ENCODE data around the gene PARD3B. TPM values are rescaled to one million over a fixed set of nuclear protein-coding genes. Genes with fewer than 3 reads are reported as not detected.

PARD3B gene
- total RNA-seq, 4 donors from 2014 or later = 32.8 to 69.6 (median 47.3) TPM

- no peak for TF ChIP-seq CTCF (IDR thresholded peaks at IDR 0.05; ENCODE audit: low read depth)
Measured at GRCh38 chr2:204680576-204680975, 135.3 kb downstream of the PARD3B start.

- no peak for TF ChIP-seq CTCF (IDR thresholded peaks at IDR 0.05; ENCODE audit: low read depth)
Measured at GRCh38 chr2:204681412-204681811, 136.1 kb downstream of the PARD3B start.

- TF ChIP-seq CTCF (IDR thresholded peaks at IDR 0.05; ENCODE audit: low read depth) = no peak
Measured at GRCh38 chr2:204683384-204683783, 138.1 kb downstream of the PARD3B start.

GRCh38 chr2:204686406-204686805 is 141.1 kb downstream of the PARD3B start:
- TF ChIP-seq CTCF (IDR thresholded peaks at IDR 0.05; ENCODE audit: low read depth) = no peak

GRCh38 chr2:204687776-204688175 is 142.5 kb downstream of the PARD3B start:
- TF ChIP-seq CTCF (IDR thresholded peaks at IDR 0.05; ENCODE audit: low read depth) = no peak

GRCh38 chr2:204691911-204692510 is 146.7 kb downstream of the PARD3B start:
- TF ChIP-seq CTCF (IDR thresholded peaks at IDR 0.05; ENCODE audit: low read depth) = no peak

GRCh38 chr2:204692790-204693189 is 147.5 kb downstream of the PARD3B start:
- no peak for TF ChIP-seq CTCF (IDR thresholded peaks at IDR 0.05; ENCODE audit: low read depth)

All from subcutaneous adipose tissue (tissue), 4 donors.